ENCODE measurements around the gene MERTK. TPM values are rescaled to one million over a fixed set of nuclear protein-coding genes. Genes with fewer than 3 reads are reported as not detected.

MERTK gene
- total and polyA plus RNA-seq, 9 donors = 8.3 to 21.9 (median 13.7) TPM

GRCh38 chr2:111990375-111990774 is 92.0 kb downstream of the MERTK start:
- no peaks in the 10 kb centered on the region for H3K36me3 ChIP-seq
- H3K4me3 ChIP-seq = no peak overlapping the region
- TF ChIP-seq CTCF (IDR thresholded peaks at IDR 0.05) = no peak
- TF ChIP-seq EP300 (IDR thresholded peaks at IDR 0.05) = no peak
- TF ChIP-seq POLR2A (IDR thresholded peaks at IDR 0.05) = no peak
- intact Hi-C loops (cut with DNase I) = no loop called here
- no peak overlapping the region for H3K27ac ChIP-seq
- H3K4me1 ChIP-seq (ENCODE audit: insufficient read depth) = no peaks in the 10 kb centered on the region
- no peak for DNase-seq
- H3K27me3 ChIP-seq = no peaks in the 10 kb centered on the region
- H3K9me3 ChIP-seq = no peaks in the 10 kb centered on the region
- WGBS, 3 donors = 93 to 97% (median 95%) methylated on average over 3 of the region's 3 CpGs

GRCh38 chr2:111990856-111991255 is 92.4 kb downstream of the MERTK start:
- H3K9me3 ChIP-seq = no peaks in the 10 kb centered on the region
- 87 to 92% (median 91%) methylated on average over 7 of the region's 7 CpGs for WGBS, 3 donors
- no peaks in the 10 kb centered on the region for H3K36me3 ChIP-seq
- no peak overlapping the region for H3K4me3 ChIP-seq
- intact Hi-C loops (cut with DNase I) = no loop called here
- TF ChIP-seq EP300 (IDR thresholded peaks at IDR 0.05) (no peak), CTCF (IDR thresholded peaks at IDR 0.05) (no peak), POLR2A (IDR thresholded peaks at IDR 0.05) (no peak)
- no peak overlapping the region for H3K27ac ChIP-seq
- no peaks in the 10 kb centered on the region for H3K27me3 ChIP-seq
- DNase-seq = no peak
- H3K4me1 ChIP-seq (ENCODE audit: insufficient read depth) = no peaks in the 10 kb centered on the region

- Histone ChIP-seq H3K27me3 (peaks cover 3% of the 10 kb centered on the region), H3K4me1 (ENCODE audit: insufficient read depth) (no peaks in the 10 kb centered on the region), H3K9me3 (no peaks in the 10 kb centered on the region), H3K36me3 (no peaks in the 10 kb centered on the region), H3K27ac (no peak overlapping the region), H3K4me3 (no peak overlapping the region)
- TF ChIP-seq EP300 (IDR thresholded peaks at IDR 0.05) = no peak
- TF ChIP-seq CTCF (IDR thresholded peaks at IDR 0.05) = no peak
- no peak for TF ChIP-seq POLR2A (IDR thresholded peaks at IDR 0.05)
- intact Hi-C loops (cut with DNase I) = no loop called here
- DNase-seq = no peak
- 83 to 90% (median 84%) methylated on average over 8 of the region's 8 CpGs for WGBS, 3 donors
Observed at GRCh38 chr2:111994042-111994441, 95.6 kb downstream of the MERTK start.

- Histone ChIP-seq H3K36me3 (no peaks in the 10 kb centered on the region), H3K4me3 (no peak overlapping the region), H3K9me3 (no peaks in the 10 kb centered on the region), H3K27ac (no peak overlapping the region), H3K4me1 (ENCODE audit: insufficient read depth) (no peaks in the 10 kb centered on the region), H3K27me3 (peaks cover 3% of the 10 kb centered on the region)
- TF ChIP-seq POLR2A (IDR thresholded peaks at IDR 0.05) = no peak
- no peak for TF ChIP-seq CTCF (IDR thresholded peaks at IDR 0.05)
- TF ChIP-seq EP300 (IDR thresholded peaks at IDR 0.05) = no peak
- WGBS, 3 donors = 89 to 92% (median 90%) methylated on average over 5 of the region's 5 CpGs
- DNase-seq = no peak
- intact Hi-C loops (cut with DNase I) = no loop called here
Observed at GRCh38 chr2:111995148-111995547, 96.7 kb downstream of the MERTK start.

- no peak for DNase-seq
- Histone ChIP-seq H3K4me3 (no peak overlapping the region), H3K4me1 (ENCODE audit: insufficient read depth) (peaks cover 2% of the 10 kb centered on the region), H3K9me3 (no peaks in the 10 kb centered on the region), H3K27ac (no peak overlapping the region), H3K36me3 (no peaks in the 10 kb centered on the region), H3K27me3 (peaks cover 3% of the 10 kb centered on the region)
- intact Hi-C loops (cut with DNase I) = no loop called here
- TF ChIP-seq EP300 (IDR thresholded peaks at IDR 0.05) (no peak), POLR2A (IDR thresholded peaks at IDR 0.05) (no peak), CTCF (IDR thresholded peaks at IDR 0.05) (no peak)
- 92 to 98% (median 97%) methylated on average over 4 of the region's 4 CpGs for WGBS, 3 donors
Observed at GRCh38 chr2:111999809-112000208, 101.4 kb downstream of the MERTK start.

Data from ovary (tissue), 9 donors.